Activated naive CD8-positive, alpha-beta T cell (primary cell): ENCODE measurements around the gene PLPPR1.

Source experiments
- H3K27ac Mint-ChIP-seq: one replicate; pipeline ENCODE4 v1.8.0; 2021; ENCODE audit warnings: mixed read lengths
- H3K27me3 Mint-ChIP-seq: one replicate; pipeline ENCODE4 v1.8.0; 2021; ENCODE audit warnings: mixed read lengths
- H3K36me3 Mint-ChIP-seq: one replicate; pipeline ENCODE4 v1.8.0; 2021; ENCODE audit warnings: mixed read lengths
- H3K4me1 Mint-ChIP-seq: one replicate; pipeline ENCODE4 v1.8.0; 2021; ENCODE audit warnings: low read depth, mixed read lengths
- H3K4me3 Mint-ChIP-seq: one replicate; pipeline ENCODE4 v1.8.0; 2021; ENCODE audit warnings: mild to moderate bottlenecking, mixed read lengths
- H3K9me3 Mint-ChIP-seq: one replicate; pipeline ENCODE4 v1.8.0; 2021; ENCODE audit warnings: low read depth, mixed read lengths

The PLPPR1 gene

DNA sequence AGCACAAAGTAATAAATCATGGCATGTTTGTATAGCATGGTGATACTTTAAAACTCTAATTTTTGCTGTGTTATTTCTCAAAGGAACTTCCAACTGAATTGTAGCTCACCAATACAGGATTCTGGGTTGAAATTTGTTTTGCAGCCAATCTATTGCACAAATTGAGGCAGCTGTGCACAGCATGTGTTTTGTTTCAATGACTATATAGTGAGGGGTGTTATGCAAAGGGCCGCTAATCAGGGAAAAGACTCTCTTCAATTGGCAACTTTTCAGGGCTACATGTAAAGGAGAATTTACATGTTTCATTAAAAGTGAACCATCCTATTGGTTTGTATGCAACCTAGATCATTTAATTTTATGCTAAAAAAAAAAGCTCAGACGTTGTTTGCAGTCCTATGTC is 44.6 kb downstream of the PLPPR1 start:
- Mint-ChIP-seq H3K36me3 (no peaks in the 10 kb centered on the region), H3K27me3 (peaks cover 2% of the 10 kb centered on the region), H3K27ac (no peak overlapping the region), H3K9me3 (no peaks in the 10 kb centered on the region), H3K4me3 (no peak overlapping the region), H3K4me1 (no peaks in the 10 kb centered on the region)

DNA sequence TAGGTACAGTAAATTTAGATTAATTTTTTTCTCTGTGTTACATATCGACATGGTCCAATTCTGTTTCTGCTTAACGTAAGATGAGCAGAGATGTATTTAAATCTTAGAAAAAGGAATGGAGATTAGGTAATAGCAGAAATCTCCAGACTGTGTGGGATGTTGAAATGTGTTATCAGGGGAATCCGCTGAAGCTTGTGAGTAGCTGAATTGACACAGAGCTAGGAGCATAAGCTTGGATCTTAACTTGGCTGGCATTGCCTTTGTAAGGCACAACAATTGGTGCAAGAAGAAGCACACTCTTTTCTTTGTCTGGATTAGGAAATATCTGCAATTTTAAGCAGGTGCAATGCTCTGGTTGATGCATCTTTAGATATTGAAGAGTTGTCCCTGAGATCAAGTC is 53.1 kb downstream of the PLPPR1 start:
- no peaks in the 10 kb centered on the region for H3K36me3 Mint-ChIP-seq
- no peaks in the 10 kb centered on the region for H3K4me1 Mint-ChIP-seq
- no peak overlapping the region for H3K4me3 Mint-ChIP-seq
- no peak overlapping the region for H3K27ac Mint-ChIP-seq
- H3K27me3 Mint-ChIP-seq = peaks cover 2% of the 10 kb centered on the region
- no peaks in the 10 kb centered on the region for H3K9me3 Mint-ChIP-seq

DNA sequence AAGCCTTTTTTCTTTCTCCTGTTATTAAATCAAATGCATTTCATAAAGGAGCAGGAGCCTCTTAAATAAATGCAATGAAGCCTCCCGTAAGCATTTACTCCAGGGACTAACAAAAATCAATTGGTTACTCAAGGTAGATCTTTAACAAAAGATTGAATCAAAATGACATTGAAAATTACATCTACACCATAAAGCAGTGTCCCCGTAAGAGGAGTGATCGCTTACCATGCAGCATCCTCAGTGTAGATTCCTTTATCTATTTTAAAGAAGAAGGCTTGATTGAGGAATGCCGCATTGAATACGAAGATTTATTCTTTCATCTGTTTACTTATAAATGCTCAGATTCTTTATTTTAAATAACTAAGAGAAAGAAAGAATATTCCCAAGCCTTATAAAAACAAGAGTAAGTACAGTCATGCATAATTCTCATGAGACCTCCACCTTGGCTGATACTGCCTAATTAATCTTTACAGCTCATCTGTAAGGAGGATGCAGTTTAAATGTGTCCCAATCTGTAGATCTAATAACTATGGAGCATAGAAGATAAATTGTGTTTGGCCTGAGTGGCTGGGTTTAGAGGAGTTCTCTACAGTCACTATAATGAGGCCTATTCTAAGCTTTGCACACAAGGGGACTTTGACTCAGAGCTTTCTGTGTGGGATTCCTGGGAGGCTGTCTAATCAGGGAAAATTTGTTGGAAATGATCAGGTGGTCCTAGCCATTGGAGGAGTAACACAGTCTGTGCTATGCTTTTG is 55.1 kb downstream of the PLPPR1 start:
- H3K9me3 Mint-ChIP-seq = no peaks in the 10 kb centered on the region
- H3K27ac Mint-ChIP-seq = no peak overlapping the region
- no peaks in the 10 kb centered on the region for H3K4me1 Mint-ChIP-seq
- no peaks in the 10 kb centered on the region for H3K27me3 Mint-ChIP-seq
- H3K36me3 Mint-ChIP-seq = no peaks in the 10 kb centered on the region
- H3K4me3 Mint-ChIP-seq = no peak overlapping the region

DNA sequence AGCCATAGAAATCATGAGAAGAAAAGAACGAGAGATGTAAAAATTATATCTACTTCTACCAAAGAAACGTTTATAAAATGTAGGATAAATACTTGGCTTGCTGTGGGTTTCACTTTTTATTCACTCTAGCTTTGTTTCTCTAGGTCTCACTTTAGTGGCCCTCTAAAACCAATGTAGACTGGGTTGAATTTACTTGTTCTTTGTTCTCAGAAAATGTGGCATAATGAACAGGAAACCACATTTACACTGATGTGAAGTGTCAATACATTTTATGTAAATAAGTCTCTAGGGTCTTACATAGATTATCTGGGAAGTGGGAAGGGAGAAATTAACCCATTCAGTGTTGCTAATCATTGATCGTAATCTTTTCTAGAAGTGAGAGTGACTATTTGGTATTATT is 58.9 kb downstream of the PLPPR1 start:
- Mint-ChIP-seq H3K27ac (no peak overlapping the region), H3K9me3 (peaks cover 6% of the 10 kb centered on the region), H3K4me3 (no peak overlapping the region), H3K36me3 (no peaks in the 10 kb centered on the region), H3K4me1 (no peaks in the 10 kb centered on the region), H3K27me3 (peaks cover 3% of the 10 kb centered on the region)

DNA sequence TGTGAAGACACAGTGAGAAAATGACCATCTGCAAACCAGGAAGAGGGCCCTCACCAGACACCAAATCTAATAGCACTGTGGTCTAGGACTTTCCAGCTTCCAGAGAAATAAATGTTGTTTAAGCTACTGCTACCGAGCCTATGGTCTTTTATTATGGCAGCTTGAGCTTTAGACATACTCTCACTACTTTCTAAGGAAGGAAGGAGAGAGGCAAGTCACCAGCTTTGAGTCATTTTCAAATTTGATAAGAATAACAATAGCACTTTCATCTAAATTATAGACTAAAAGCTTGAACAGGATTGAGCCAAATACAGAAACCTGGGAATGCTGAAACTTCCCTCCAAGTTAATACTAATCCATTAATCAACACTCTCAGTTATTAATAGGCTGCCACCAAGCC is 64.4 kb downstream of the PLPPR1 start:
- peaks cover 6% of the 10 kb centered on the region for H3K9me3 Mint-ChIP-seq
- H3K36me3 Mint-ChIP-seq = no peaks in the 10 kb centered on the region
- no peaks in the 10 kb centered on the region for H3K4me1 Mint-ChIP-seq
- no peak overlapping the region for H3K4me3 Mint-ChIP-seq
- H3K27me3 Mint-ChIP-seq = peaks cover 5% of the 10 kb centered on the region
- no peak overlapping the region for H3K27ac Mint-ChIP-seq

DNA sequence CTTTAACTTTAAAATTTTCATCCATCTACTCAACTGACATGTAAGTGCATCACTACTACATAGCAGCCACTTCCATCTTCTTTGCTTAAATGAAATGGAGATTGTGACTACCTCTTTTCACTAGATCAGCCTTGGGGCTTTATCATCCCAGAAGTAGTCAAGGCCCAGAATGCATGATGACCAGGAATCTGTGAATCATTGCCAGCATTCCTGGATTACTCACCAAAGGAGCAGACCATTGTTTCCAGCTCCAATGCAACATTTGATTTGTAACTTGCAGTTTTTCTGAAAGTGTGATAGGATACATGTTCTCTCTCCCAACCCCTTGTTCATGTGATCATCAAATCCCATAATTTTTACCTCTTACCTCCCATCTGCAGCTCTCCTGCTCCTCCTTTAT is 65.1 kb downstream of the PLPPR1 start:
- H3K4me3 Mint-ChIP-seq = no peak overlapping the region
- H3K27ac Mint-ChIP-seq = no peak overlapping the region
- peaks cover 5% of the 10 kb centered on the region for H3K27me3 Mint-ChIP-seq
- H3K9me3 Mint-ChIP-seq = peaks cover 6% of the 10 kb centered on the region
- H3K4me1 Mint-ChIP-seq = no peaks in the 10 kb centered on the region
- no peaks in the 10 kb centered on the region for H3K36me3 Mint-ChIP-seq

- H3K27ac Mint-ChIP-seq = no peak overlapping the region
- no peaks in the 10 kb centered on the region for H3K36me3 Mint-ChIP-seq
- H3K9me3 Mint-ChIP-seq = peaks cover 6% of the 10 kb centered on the region
Measured at GRCh38 chr9:101094686-101095085, 66.2 kb downstream of the PLPPR1 start.

GRCh38 chr9:101097210-101097609 is 68.7 kb downstream of the PLPPR1 start:
- Mint-ChIP-seq H3K27ac (no peak overlapping the region), H3K9me3 (peaks cover 2% of the 10 kb centered on the region), H3K27me3 (peaks cover 3% of the 10 kb centered on the region), H3K4me1 (no peaks in the 10 kb centered on the region), H3K36me3 (no peaks in the 10 kb centered on the region), H3K4me3 (no peak overlapping the region)

More at GRCh38 chr9:101094686-101095085, 66.2 kb downstream of the PLPPR1 start:
- Mint-ChIP-seq H3K4me3 (no peak overlapping the region), H3K4me1 (no peaks in the 10 kb centered on the region), H3K27me3 (peaks cover 5% of the 10 kb centered on the region)

DNA sequence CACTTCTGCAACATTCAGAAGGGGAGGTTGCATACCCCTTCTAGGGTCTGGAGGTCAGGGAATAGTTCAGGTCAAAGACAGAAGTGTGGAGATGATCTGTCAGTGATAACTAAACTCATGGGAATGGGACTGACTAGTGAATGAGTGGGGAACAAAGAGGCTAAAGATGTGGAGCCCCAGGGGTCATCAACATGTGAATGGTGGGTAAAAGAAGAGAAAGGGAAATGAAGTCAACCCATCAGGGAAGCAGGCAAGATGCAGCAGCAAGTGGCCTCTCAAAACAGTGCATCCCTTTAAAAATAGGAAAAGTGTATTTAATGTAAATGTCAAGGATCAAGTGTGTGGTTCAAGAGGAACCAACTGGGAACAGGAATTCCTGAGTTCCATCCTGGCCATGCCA is 69.9 kb downstream of the PLPPR1 start:
- Mint-ChIP-seq H3K4me3 (no peak overlapping the region), H3K36me3 (no peaks in the 10 kb centered on the region), H3K9me3 (no peaks in the 10 kb centered on the region)

GRCh38 chr9:101114317-101114716 is 85.8 kb downstream of the PLPPR1 start:
- no peak overlapping the region for H3K27ac Mint-ChIP-seq
- H3K4me3 Mint-ChIP-seq = no peak overlapping the region
- no peaks in the 10 kb centered on the region for H3K36me3 Mint-ChIP-seq
- H3K4me1 Mint-ChIP-seq = no peaks in the 10 kb centered on the region
- H3K9me3 Mint-ChIP-seq = no peaks in the 10 kb centered on the region
- peaks cover 7% of the 10 kb centered on the region for H3K27me3 Mint-ChIP-seq

More for the DNA sequence above, 69.9 kb downstream of the PLPPR1 start:
- Mint-ChIP-seq H3K27me3 (peaks cover 3% of the 10 kb centered on the region), H3K4me1 (no peaks in the 10 kb centered on the region), H3K27ac (no peak overlapping the region)

- Mint-ChIP-seq H3K4me3 (no peak overlapping the region), H3K9me3 (no peaks in the 10 kb centered on the region), H3K36me3 (no peaks in the 10 kb centered on the region), H3K27me3 (peaks cover 7% of the 10 kb centered on the region), H3K4me1 (no peaks in the 10 kb centered on the region), H3K27ac (no peak overlapping the region)
Measured at GRCh38 chr9:101115102-101115501, 86.6 kb downstream of the PLPPR1 start.

- Mint-ChIP-seq H3K4me1 (no peaks in the 10 kb centered on the region), H3K27ac (no peak overlapping the region), H3K27me3 (peaks cover 4% of the 10 kb centered on the region), H3K9me3 (no peaks in the 10 kb centered on the region), H3K4me3 (no peak overlapping the region), H3K36me3 (no peaks in the 10 kb centered on the region)
Measured at GRCh38 chr9:101117161-101117560, 88.6 kb downstream of the PLPPR1 start.

GRCh38 chr9:101119206-101119819 is 90.8 kb downstream of the PLPPR1 start:
- Mint-ChIP-seq H3K27me3 (peaks cover 4% of the 10 kb centered on the region), H3K27ac (no peak overlapping the region), H3K4me3 (no peak overlapping the region), H3K4me1 (no peaks in the 10 kb centered on the region), H3K9me3 (peaks cover 4% of the 10 kb centered on the region), H3K36me3 (no peaks in the 10 kb centered on the region)

DNA sequence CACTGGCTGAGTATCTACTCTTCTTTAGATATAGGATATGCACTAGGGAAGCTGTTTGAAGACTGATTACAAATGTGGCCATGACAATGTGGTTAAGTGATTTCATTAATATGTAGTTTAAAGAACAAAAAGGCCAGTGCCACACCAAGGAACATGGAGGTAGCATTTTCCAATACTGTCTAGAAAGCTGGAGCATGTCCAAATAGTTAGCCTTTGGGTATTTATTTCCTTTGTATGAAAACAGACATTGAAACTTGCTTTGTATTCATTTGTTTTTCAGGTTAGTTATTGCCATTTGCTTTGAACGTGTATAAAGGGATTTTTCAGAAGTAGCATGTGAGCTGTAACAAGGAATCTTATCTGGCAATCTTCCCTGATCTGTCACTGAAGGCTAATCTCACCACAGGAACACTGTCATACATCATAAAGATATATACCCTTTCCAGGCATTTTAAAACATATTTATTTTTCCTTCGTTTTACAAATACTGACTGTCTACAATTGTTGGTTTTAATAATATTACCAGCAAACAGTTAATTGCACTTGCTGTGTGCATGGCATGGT is 93.4 kb downstream of the PLPPR1 start:
- Mint-ChIP-seq H3K9me3 (peaks cover 7% of the 10 kb centered on the region), H3K4me3 (no peak overlapping the region), H3K36me3 (no peaks in the 10 kb centered on the region), H3K4me1 (no peaks in the 10 kb centered on the region), H3K27ac (no peak overlapping the region), H3K27me3 (peaks cover 2% of the 10 kb centered on the region)

DNA sequence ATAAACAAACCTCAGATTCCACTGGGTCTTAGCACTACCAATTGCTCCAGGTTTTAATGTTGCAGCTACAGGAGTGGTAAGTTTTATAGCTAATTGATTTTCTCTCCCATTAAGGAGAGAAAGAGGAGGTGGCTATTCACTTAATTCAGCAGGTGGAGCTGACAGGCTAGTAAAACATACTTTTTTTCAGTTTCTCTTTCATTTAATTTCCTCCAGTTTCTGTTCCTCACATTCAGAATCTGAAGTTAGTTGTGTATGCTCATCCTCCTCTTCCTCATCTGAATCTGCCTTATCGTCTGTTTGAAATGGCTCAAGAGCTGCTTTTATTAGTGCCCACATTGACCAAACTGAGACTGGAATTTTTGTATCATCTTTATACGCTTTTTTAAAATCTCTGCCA is 98.0 kb downstream of the PLPPR1 start:
- Mint-ChIP-seq H3K27ac (no peak overlapping the region), H3K9me3 (peaks cover 11% of the 10 kb centered on the region), H3K27me3 (peaks cover 6% of the 10 kb centered on the region)

More for the DNA sequence above, 98.0 kb downstream of the PLPPR1 start:
- no peaks in the 10 kb centered on the region for H3K4me1 Mint-ChIP-seq
- H3K4me3 Mint-ChIP-seq = no peak overlapping the region
- no peaks in the 10 kb centered on the region for H3K36me3 Mint-ChIP-seq
